Ammon's horn (tissue), 1 donor: Measurements from ENCODE around the gene NAA35.
"Not testable (repeated sequence)": the region's sequence is repeated elsewhere in the genome, so short reads cannot be mapped to it uniquely, and the experiment has no call there.

Experiments
- DNase-seq: peaks from one replicate; pipeline ENCODE4 v3.0.0-alpha.2; 2016; ENCODE audit warnings: low spot score

Gene NAA35

GRCh38 chr9:85944672-85945071 lies 3.7 kb downstream of the NAA35 start:
- DNase-seq: no peak

GRCh38 chr9:85949586-85950335 lies 8.8 kb downstream of the NAA35 start:
- DNase-seq: no peak

DNA sequence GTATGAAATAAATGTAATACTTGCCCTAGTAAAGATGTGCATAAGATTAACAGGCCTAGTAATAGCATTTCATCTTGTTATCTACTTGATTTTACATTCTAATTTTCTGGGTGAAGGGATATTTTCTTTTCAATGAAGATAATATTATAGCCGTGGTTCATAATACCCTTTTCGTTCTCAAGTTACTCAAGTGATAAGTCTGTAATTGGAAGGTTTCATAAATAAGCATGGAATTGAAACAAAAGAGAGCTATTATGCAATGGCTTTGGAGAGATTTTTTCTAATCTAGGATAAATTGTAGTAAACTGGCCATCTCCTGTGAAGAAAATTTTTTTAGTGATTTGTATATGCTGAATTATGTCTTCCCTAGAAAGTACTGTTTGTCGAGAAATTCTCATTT lies 19.0 kb downstream of the NAA35 start:
- DNase-seq: no peak

- no peak for DNase-seq
Observed at GRCh38 chr9:85960688-85961093, 19.7 kb downstream of the NAA35 start.

DNA sequence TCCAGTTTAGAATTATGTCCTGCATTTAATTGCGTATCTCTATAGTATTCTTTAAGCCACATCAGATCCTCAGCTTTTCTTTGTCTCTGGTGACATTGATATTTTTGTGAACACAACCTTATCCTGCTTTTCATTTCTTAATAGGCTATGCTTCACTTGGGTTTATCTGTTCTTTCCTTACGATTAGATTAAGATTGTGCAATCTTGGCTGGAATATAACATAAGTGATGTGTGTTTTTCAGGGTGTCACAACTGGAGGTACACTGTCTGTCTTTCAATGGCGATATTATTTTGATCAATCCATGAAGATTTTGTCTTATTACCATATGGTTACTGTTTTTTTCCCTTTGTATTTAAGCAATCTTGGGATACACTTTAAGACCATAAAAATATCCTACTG lies 23.6 kb downstream of the NAA35 start:
- no peak for DNase-seq

- no peak for DNase-seq
Observed at GRCh38 chr9:85964949-85965348, 24.0 kb downstream of the NAA35 start.

- no peak for DNase-seq
Observed at GRCh38 chr9:85969727-85970126, 28.8 kb downstream of the NAA35 start.

GRCh38 chr9:85971731-85972130 lies 30.8 kb downstream of the NAA35 start:
- no peak for DNase-seq

- DNase-seq: no peak
Observed at GRCh38 chr9:85973238-85973637, 32.3 kb downstream of the NAA35 start.

- not testable (repeated sequence) for DNase-seq
Observed at GRCh38 chr9:85974055-85974547, 33.2 kb downstream of the NAA35 start.

GRCh38 chr9:85978496-85978895 lies 37.5 kb downstream of the NAA35 start:
- peak; percentile 6 for DNase-seq

- no peak for DNase-seq
Observed at GRCh38 chr9:85981369-85981768, 40.4 kb downstream of the NAA35 start.

DNA sequence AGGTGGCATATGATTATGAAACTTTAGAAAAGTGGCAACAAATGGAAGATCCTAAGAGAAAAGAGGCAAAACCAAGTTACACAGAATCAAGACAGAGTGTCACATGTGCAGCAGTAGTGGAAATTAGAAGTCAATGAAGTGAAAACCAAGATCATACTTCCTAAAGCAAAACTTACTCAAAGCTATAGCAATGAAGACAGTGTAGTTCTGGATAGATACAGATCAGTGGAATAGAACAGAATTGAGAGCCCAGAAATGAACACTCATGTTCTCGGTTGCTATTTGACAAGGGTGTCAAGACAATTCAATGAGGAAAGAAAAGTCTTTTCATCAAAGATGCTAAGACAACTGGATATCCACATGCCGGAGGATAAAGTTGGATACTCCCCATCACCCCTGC lies 43.5 kb downstream of the NAA35 start:
- DNase-seq: no peak

GRCh38 chr9:85987236-85987635 lies 46.3 kb downstream of the NAA35 start:
- no peak for DNase-seq

GRCh38 chr9:85994191-85994590 lies 53.2 kb downstream of the NAA35 start:
- DNase-seq: no peak

- DNase-seq: no peak
Observed at GRCh38 chr9:85995097-85995496, 54.2 kb downstream of the NAA35 start.

GRCh38 chr9:85995599-85995998 lies 54.7 kb downstream of the NAA35 start:
- DNase-seq: no peak

DNA sequence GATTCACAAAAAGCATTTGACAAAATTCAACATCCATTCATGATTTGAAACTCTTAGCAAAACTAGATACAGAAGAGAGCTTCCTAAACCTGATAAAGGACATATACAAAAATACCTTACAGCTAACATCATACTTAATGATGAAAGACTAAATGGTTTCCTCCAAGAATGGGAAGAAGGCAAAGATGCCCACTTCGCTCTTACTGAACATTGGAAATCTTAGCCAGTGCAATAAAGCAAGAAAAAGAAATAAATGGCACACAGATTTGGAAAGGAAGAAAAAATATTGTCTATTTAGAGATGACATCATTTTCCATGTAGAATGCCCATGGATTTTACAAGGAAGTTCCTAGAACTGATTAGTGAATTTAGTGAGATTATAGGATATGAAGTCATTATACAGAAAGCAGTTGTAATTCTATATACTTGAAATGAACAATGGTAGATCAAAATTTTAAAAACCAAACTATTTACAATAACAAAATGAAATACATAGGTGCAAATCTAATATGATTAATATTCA lies 64.4 kb downstream of the NAA35 start:
- DNase-seq: no peak

GRCh38 chr9:86009133-86009532 lies 68.2 kb downstream of the NAA35 start:
- DNase-seq: no peak

DNA sequence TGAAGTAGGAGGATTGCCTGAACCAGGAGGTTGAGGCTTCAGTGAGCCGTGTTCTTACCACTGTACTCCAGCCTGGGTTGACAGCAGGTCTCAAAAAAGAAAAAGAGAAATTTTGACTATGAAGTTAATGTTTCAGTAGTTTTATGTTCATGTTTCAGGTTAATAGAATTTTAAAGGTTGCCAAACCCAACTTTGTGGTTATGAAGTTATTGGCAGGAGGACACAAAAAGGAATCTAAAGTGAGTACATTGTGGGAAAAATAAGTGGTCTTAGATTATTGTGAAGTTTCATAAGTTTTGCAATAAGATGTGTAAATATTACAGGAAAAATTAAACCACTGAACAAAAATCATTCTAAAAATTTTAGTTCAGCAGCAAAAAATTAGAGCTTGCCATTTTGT lies 79.8 kb downstream of the NAA35 start:
- DNase-seq: no peak

- no peak for DNase-seq
Observed at GRCh38 chr9:86021166-86021565, 80.2 kb downstream of the NAA35 start.

DNA sequence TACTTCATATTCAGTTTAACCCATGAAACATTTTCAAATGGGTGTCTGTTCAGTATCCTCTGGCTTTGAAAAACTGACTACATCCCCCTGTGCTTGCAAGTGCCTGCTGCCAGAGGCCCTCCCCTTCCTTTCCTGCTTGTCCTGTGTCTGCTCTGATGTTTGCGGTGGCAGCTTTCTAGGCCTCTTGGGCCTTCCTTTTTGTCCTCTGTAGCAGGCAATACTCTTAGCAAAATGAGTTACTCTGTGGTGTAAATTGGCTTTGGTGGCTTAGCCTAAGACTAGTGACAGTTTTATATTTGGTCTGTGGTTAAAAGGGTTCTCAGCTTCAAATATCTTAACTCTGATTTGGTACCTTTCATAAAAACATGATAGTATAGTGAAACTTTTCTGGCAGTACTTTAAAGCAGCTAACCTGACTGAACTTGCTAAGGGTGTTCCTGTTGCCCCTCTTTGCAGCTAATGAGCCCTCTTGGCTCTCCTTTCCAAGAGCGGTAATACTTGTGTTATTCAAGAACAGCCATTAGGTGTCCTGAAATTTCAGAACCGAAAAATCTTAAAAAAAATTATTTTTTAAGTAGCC lies 81.8 kb downstream of the NAA35 start:
- DNase-seq: no peak

GRCh38 chr9:86027767-86028166 lies 86.8 kb downstream of the NAA35 start:
- no peak for DNase-seq
